NCI-H748 (cell line): Measurements from ENCODE around the gene VPS25.
"Not testable (repeated sequence)": the region's sequence is repeated elsewhere in the genome, so short reads cannot be mapped to it uniquely, and the experiment has no call there.

Experiments
- DNase-seq: peaks from one replicate; lab custom pipeline; 2025; ENCODE audit not compliant: unreplicated experiment; lab: John Stamatoyannopoulos, UW

The VPS25 gene

DNA sequence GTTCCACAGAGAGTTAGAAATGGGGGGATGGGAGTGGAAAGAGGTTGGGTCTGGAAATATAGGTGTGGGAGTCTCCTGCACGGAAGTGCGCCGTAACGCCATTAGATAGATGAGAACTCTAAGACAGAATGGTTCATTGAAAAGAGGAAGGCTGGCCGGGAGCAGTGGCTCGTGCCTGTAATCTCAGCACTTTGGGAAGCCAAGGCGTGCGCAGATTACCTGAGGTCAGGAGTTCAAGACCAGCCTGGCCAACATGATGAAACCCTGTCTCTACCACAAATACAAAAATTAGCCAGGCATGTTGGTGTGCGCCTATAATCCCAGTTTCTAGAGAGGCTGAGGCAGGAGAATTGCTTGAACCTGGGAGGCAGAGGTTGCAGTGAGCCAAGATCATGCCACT, 5.2 kb upstream of the VPS25 start:
- DNase-seq, result not testable (repeated sequence)

DNA sequence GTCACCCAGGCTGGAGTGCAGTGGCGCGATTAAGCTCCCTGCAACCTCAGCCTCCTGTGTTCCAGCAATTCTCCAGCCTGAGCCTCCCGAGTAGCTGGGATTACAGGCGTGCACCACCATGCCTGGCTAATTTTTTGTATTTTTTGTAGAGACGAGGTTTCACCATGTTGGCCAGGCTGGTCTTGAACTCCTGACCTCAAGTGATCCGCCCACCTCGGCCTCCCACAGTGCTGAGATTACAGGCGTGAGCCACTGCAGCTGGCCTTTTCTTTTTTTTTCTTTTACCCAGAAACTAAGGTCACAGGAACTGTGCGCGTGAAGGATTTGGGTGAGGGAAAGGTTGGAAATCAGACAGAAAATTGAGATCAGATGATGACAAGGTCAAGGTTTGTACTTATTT, 3.3 kb upstream of the VPS25 start:
- not testable (repeated sequence) for DNase-seq

GRCh38 chr17:42772945-42773289, 332 bp upstream of the VPS25 start:
- no peak for DNase-seq

- DNase-seq, result no peak
These were observed 957 bp downstream of the VPS25 start for GRCh38 chr17:42774066-42774745.

DNA sequence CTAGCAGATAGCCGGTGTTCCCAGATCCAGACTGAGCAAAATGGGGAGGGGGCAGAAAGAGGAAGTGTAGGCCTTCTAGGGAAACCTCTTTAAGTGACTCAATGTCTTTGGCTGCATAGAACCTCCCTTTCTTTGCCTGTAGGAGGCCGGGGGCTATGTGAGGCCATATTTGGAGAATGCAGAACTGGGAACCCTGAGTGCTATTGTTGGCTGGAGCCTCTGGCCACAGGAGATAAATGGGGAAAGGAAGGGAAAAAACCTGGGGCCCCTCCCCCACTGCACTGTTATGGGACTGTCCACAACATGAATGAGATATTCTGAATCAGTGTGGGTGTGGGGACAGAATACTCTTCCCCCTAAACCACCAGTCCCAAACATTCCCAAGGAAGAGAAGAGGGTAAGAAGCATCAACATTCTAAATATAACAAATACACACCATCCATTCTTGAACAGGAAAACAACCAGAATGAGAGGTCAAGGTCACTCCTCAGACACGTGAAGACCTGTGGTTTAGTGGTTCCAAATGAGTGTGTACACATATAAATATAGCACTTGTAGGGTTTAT, 2.4 kb downstream of the VPS25 start:
- no peak for DNase-seq

DNA sequence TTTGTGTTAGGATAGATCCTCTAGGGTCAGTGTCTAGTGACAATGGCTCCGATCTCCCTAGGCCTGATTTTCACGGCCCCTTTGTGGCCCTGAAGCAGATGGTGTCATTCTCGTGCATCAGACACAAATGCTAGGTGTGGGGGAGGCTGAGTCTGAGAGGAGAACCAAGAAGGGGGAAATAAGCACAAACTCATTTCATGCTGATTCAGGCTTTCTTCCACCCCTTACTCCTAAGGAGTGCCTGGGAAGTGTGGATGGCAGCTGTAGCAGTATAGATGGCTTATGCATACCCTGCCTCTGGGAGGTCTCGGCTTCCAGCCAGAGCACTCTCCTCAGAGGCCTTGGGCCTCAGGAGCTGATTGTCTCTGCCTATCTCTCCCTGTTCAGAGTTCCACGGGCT, 5.3 kb downstream of the VPS25 start:
- no peak for DNase-seq

DNA sequence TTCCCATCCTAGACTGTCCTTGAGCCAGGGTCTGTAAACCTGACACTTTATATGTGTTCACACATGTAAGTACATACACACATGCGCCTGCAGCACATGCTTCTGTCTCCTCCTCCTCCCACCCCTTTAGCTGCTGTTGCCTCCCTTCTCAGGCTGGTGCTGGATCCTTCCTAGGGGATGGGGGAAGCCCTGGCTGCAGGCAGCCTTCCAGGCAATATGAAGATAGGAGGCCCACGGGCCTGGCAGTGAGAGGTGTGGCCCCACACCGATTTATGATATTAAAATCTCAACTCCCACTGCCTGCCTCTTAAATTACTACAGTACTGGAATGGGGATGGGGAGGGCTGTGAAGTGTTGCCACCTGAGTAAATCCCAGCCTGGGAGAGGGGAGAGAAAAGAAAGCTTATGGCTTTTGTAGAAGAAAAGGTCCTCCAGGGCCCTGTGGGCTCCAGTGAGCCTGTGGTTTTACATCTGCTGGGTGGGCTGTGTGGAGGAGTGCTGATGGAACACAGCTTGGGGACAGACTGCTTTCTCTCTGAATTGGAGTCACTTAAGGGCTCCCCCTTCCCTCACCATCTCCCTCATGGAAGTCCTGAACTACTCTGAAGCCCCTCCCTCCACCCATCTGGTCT, 6.2 kb downstream of the VPS25 start:
- DNase-seq, result no peak

- peak; percentile 53 for DNase-seq
These were observed 6.9 kb downstream of the VPS25 start, which contains the start of gene WNK4 for GRCh38 chr17:42779936-42780850. TSS of gene WNK4 (plus strand) at chr17:42780610. CDS start at chr17:42780699, 89 bp downstream.

- DNase-seq, result no peak
These were observed 7.8 kb downstream of the VPS25 start for GRCh38 chr17:42780851-42781638.

DNA sequence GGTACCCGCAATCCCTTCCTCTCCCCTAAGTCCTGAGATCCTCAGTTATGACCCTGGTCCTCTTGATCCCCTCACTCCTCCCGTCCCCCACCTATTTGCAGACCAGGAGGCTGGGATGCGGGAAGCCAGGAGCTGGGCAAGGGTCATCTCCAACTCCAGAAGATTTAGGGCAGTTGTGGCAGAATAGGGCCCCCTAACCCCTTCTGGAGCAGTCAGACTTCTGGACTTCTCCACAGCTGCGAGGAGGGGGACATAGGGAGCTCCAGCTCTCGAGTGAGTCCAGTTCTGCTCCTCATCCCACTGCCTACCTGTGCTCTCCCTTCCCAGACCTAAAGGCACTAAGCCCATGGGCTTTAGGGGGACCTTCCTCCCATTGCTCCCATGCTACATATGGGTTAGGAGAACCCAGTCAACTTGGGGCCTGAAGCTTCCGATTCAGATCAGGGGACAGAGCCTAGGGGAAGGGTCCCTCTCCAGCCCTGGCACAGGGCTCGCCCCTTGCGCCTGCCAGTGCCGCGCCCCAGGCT, 8.5 kb downstream of the VPS25 start:
- DNase-seq, result no peak

DNA sequence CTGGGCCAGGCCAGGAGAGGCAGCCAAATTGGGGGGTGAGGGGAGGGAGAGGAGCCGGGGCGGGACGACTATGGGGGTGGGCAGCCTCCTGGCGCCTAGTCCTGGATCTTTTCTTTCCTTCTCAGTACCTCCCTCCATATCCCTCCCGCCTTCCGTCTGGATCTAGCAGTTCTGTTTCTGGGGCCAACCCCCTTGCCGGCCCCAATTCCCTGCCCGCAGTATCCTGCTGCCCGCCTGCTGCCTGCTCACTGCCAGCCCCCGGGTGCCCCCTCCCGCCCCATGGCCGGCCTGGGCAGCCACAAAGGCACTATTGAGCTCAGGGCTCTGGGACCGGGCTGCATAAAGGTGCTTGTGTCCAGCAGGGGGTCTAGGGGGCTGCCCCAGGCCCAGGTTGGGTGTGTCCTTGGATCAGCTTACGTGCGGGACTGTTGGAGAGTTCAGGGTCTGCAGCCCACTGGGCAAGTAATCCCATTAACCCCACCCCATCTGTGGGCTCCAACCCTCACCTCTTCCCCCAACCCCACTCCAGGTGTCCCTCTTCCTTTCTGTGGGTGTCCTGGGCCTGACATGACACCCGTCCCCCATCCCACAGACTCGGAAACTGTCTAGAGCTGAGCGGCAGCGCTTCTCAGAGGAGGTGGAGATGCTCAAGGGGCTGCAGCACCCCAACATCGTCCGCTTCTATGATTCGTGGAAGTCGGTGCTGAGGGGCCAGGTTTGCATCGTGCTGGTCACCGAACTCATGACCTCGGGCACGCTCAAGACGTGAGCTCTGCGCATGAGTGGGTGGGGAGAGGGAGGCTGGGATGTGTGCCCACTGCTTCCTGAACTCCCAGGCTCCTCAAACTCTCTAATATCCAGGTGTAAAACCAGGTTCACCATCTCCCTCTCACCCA, 9.2 kb downstream of the VPS25 start:
- no peak for DNase-seq

DNA sequence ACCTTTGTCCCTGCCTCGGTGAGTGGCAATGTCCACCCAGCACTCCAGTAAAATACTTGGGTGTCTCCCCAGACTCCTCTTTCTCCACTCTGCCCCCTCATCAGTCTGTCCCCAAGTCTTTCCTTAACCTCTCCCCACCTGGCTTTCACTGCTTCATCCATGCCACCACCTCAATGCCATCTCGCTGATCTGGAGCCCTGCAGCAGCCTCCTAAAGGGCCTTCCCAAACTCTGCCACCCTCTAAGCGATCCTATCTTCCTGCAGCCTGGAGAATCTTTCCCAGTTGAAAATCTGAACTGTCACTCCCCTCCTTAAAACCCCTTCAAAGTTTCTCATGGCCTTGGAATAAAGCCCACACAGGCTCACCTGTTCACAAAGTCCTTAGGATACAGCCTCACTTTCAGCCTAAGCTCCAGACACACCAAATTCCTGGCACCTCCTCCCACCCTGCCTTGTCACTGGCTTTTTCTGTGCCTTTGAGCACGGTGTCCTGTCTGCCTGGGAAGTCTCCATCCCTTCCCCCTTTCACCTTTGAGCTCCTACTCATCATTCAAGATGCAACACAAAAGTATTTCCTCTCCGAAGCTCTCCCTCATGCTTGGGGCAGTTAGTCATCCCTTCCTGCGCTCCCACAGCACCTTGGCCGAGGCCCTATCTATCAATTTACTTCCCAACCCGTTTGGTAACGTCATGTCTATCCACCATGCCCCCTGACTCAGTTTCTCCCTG, 10.0 kb downstream of the VPS25 start:
- DNase-seq, result no peak

DNA sequence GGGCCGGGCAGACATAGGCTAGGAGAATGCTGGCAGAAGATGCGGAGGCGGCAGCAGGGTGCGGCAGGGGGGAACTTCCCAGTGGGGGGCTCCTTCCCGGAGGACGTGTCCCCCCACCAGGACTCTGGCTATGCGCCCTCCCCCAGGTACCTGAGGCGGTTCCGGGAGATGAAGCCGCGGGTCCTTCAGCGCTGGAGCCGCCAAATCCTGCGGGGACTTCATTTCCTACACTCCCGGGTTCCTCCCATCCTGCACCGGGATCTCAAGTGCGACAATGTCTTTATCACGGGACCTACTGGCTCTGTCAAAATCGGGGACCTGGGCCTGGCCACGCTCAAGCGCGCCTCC, 10.5 kb downstream of the VPS25 start:
- DNase-seq, result no peak

DNA sequence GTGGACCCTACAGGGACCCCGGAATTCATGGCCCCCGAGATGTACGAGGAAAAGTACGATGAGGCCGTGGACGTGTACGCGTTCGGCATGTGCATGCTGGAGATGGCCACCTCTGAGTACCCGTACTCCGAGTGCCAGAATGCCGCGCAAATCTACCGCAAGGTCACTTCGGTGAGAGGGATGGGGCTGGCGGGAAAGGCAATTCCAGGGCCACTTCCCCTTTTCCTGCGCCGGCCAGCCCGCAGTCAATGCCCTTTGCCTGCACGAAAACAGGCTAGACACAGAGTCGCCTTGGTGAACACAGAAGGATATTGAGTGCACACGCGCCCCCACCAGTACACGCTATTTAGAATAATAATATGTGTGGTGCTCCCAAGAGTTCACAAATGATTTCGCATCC, 11.2 kb downstream of the VPS25 start:
- no peak for DNase-seq

DNA sequence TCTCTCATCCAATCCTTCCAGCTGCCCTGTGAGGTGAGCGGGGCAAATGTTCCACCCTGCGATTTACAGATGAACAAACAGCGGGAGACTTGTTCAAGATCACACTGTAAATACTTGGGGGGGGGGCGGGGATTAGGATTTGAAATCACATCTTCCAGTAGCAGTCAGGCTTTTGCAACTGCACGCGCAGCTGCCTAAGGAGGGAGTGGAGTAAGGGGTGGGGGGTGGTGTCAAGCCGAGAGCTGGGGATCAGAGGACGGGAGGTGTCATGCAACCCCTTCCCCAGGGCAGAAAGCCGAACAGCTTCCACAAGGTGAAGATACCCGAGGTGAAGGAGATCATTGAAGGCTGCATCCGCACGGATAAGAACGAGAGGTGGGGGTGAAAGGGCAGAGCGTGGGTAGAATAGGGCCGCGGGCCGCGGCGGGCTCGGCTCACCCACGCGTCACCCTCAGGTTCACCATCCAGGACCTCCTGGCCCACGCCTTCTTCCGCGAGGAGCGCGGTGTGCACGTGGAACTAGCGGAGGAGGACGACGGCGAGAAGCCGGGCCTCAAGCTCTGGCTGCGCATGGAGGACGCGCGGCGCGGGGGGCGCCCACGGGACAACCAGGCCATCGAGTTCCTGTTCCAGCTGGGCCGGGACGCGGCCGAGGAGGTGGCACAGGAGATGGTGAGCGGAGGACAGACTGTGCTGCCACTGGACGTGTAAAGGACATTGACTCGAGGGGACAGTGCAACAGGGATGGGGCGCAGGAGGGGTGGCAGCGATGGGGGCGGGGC, 11.8 kb downstream of the VPS25 start:
- no peak for DNase-seq

- no peak for DNase-seq
These were observed 14.0 kb downstream of the VPS25 start for GRCh38 chr17:42787266-42787665.

DNA sequence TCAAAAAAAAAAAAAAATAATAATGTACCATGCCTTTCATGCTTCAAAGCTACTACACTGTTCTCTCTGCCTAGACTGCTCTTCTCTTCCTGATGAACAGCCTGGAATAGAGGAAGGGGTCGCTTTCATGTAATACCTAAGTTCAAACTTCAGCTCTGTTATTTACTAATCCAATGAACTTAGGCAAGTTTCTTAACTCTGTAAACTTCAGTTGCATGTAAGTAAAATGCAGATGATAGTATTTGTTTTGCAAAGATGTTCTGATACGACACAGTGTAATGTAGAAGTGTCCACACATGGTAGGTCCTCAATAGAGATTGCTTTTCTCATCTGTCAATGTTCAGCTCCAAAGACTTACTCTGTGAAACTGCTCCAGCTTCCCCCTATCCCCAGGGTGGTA, 18.7 kb downstream of the VPS25 start:
- DNase-seq, result no peak

DNA sequence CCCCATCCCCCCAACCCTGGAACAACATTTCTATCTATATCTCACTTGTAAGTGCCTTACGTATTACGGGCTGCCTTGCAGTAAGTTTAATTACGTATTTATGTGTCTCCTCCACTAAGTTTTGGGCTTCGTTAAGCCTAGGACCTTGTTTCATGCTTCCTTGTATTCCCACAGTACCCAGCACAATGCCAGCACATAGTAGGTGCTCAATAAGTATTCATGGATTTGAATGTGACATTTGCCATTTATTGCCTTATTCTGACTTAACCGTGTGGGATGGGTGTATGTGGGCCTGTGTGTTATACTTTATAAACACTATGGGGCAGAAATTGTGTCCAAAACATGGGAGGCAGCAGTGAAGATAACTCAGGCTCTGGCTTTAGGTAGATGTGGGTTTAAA, 19.3 kb downstream of the VPS25 start:
- DNase-seq, result no peak
